Bronchial epithelial cell (primary cell): ENCODE measurements around the gene ZG16B. TPM values are rescaled to one million over a fixed set of nuclear protein-coding genes. Genes with fewer than 3 reads are reported as not detected.

Experiments
- DNase-seq: peaks from one replicate; pipeline ENCODE4 v3.0.0-alpha.2; 2010; ENCODE audit warnings: low read depth
- FAIRE-seq: peaks from 2 replicates; lab custom pipeline; 2011; peaks lifted over from hg19 to GRCh38; lab: Jason Lieb, UNC
- H3K27me3 ChIP-seq: 2 replicates; pipeline ENCODE4 v1.5.1; 2011; ENCODE audit warnings: low read length; ENCODE audit not compliant: control insufficient read depth, insufficient read depth
- H3K36me3 ChIP-seq: 2 replicates; pipeline ENCODE4 v1.5.1; 2011; ENCODE audit warnings: low read length; ENCODE audit not compliant: control insufficient read depth, insufficient read depth
- H3K4me3 ChIP-seq: 2 replicates; pipeline ENCODE4 v1.5.1; 2011; ENCODE audit warnings: mild to moderate bottlenecking, low read depth, low read length, control low read depth
- CTCF ChIP-seq: IDR thresholded peaks from 2 replicates; pipeline ENCODE4 v1.5.1; 2011; ENCODE audit warnings: mild to moderate bottlenecking, moderate library complexity, low read length, control low read depth, inconsistent platforms; ENCODE audit not compliant: insufficient read depth, severe bottlenecking
- total RNA-seq: library from RNA; depleted of rRNA; stranded (reverse); fragments of >200 nt; gene quantifications from 2 replicates; pipeline ENCODE4 v1.2.1, GENCODE V29; 2014

Gene ZG16B
- total RNA-seq, 1 donor from 2014 or later: 0.53 TPM

- DNase-seq: no peak
- no peak for FAIRE-seq
- no peak for TF ChIP-seq CTCF
- Histone ChIP-seq H3K36me3 (no peaks in the 10 kb centered on the region), H3K27me3 (peaks cover 8% of the 10 kb centered on the region), H3K4me3 (no peak overlapping the region)
These were observed 15.4 kb upstream of the ZG16B start for GRCh38 chr16:2814551-2815298.

GRCh38 chr16:2815299-2815771, 14.8 kb upstream of the ZG16B start:
- Histone ChIP-seq H3K36me3 (no peaks in the 10 kb centered on the region), H3K4me3 (no peak overlapping the region), H3K27me3 (peaks cover 11% of the 10 kb centered on the region)
- FAIRE-seq (no peak), DNase-seq (no peak)
- no peak for TF ChIP-seq CTCF

GRCh38 chr16:2816751-2817339, 13.3 kb upstream of the ZG16B start, which contains the start of gene PRSS21:
Gene PRSS21, plus strand, starts transcription at chr16:2817237. Its CDS starts 32 bp downstream, at chr16:2817269.
- no peak for DNase-seq
- no peaks in the 10 kb centered on the region for H3K36me3 ChIP-seq
- peak; percentile 7 for TF ChIP-seq CTCF
- no peak for FAIRE-seq
- H3K4me3 ChIP-seq: no peak within 1 kb of the TSS
- peaks cover 9% of the 10 kb centered on the region for H3K27me3 ChIP-seq

- H3K4me3 ChIP-seq: no peak overlapping the region
- TF ChIP-seq CTCF: no peak
- H3K36me3 ChIP-seq: no peaks in the 10 kb centered on the region
- DNase-seq (no peak), FAIRE-seq (no peak)
- peaks cover 9% of the 10 kb centered on the region for H3K27me3 ChIP-seq
These were observed 12.5 kb upstream of the ZG16B start for GRCh38 chr16:2817340-2818271.

- DNase-seq: no peak
- TF ChIP-seq CTCF: no peak
- H3K36me3 ChIP-seq: no peaks in the 10 kb centered on the region
- H3K27me3 ChIP-seq: peaks cover 9% of the 10 kb centered on the region
- no peak overlapping the region for H3K4me3 ChIP-seq
- no peak for FAIRE-seq
These were observed 11.7 kb upstream of the ZG16B start for GRCh38 chr16:2818272-2818876.
